Measurements from ENCODE around the gene IFIT5.

The IFIT5 gene

GRCh38 chr10:89391907-89392756 is 22.2 kb upstream of the IFIT5 start, which contains the start of gene IFIT1:
Gene IFIT1 (plus strand): TSS chr10:89392623. CDS start chr10:89392713, 90 bp downstream.
- peak within 1 kb of the TSS; percentile 59 for H3K4me3 ChIP-seq (ENCODE audit: low read depth, low read length)
- H3K27ac ChIP-seq: peak within 1 kb of the TSS; percentile 68
- peak; percentile 78 for DNase-seq
- H3K36me3 ChIP-seq (replicated peaks): no peaks in the 10 kb centered on the region
- H3K27me3 ChIP-seq (replicated peaks): no peaks in the 10 kb centered on the region
- in situ Hi-C loops (cut with HindIII; ENCODE audit: low pct_ligation_motif_present, low sequenced_read_pairs): no loop called here
- TF ChIP-seq CTCF (IDR thresholded peaks at IDR 0.05; ENCODE audit: low read depth, low read length, missing control alignments): no peak

GRCh38 chr10:89392974-89393373 is 21.4 kb upstream of the IFIT5 start:
- Histone ChIP-seq H3K27ac (no peak overlapping the region), H3K4me3 (ENCODE audit: low read depth, low read length) (peak overlapping the region; percentile 59), H3K27me3 (replicated peaks) (no peaks in the 10 kb centered on the region), H3K36me3 (replicated peaks) (no peaks in the 10 kb centered on the region)
- in situ Hi-C loops (cut with HindIII; ENCODE audit: low pct_ligation_motif_present, low sequenced_read_pairs): no loop called here
- peak; percentile 65 for DNase-seq
- TF ChIP-seq CTCF (IDR thresholded peaks at IDR 0.05; ENCODE audit: low read depth, low read length, missing control alignments): no peak

- Histone ChIP-seq H3K27ac (no peak overlapping the region), H3K4me3 (ENCODE audit: low read depth, low read length) (no peak overlapping the region), H3K27me3 (replicated peaks) (no peaks in the 10 kb centered on the region), H3K36me3 (replicated peaks) (no peaks in the 10 kb centered on the region)
- in situ Hi-C loops (cut with HindIII; ENCODE audit: low pct_ligation_motif_present, low sequenced_read_pairs): no loop called here
- DNase-seq: no peak
- TF ChIP-seq CTCF (IDR thresholded peaks at IDR 0.05; ENCODE audit: low read depth, low read length, missing control alignments): no peak
Observed at GRCh38 chr10:89393898-89394297, 20.5 kb upstream of the IFIT5 start.

GRCh38 chr10:89395141-89395540 is 19.2 kb upstream of the IFIT5 start:
- no peak for TF ChIP-seq CTCF (IDR thresholded peaks at IDR 0.05; ENCODE audit: low read depth, low read length, missing control alignments)
- H3K27ac ChIP-seq: no peak overlapping the region
- DNase-seq: no peak
- H3K36me3 ChIP-seq (replicated peaks): no peaks in the 10 kb centered on the region
- H3K27me3 ChIP-seq (replicated peaks): no peaks in the 10 kb centered on the region
- H3K4me3 ChIP-seq (ENCODE audit: low read depth, low read length): no peak overlapping the region
- in situ Hi-C loops (cut with HindIII; ENCODE audit: low pct_ligation_motif_present, low sequenced_read_pairs): no loop called here

- Histone ChIP-seq H3K27me3 (replicated peaks) (no peaks in the 10 kb centered on the region), H3K4me3 (ENCODE audit: low read depth, low read length) (no peak overlapping the region), H3K27ac (no peak overlapping the region), H3K36me3 (replicated peaks) (no peaks in the 10 kb centered on the region)
- TF ChIP-seq CTCF (IDR thresholded peaks at IDR 0.05; ENCODE audit: low read depth, low read length, missing control alignments): no peak
- DNase-seq: no peak
- in situ Hi-C loops (cut with HindIII; ENCODE audit: low pct_ligation_motif_present, low sequenced_read_pairs): no loop called here
Observed at GRCh38 chr10:89398003-89398749, 16.2 kb upstream of the IFIT5 start.
